ENCODE results near the gene CKS2. TPM values are rescaled to one million over a fixed set of nuclear protein-coding genes. Genes with fewer than 3 reads are reported as not detected.

The CKS2 gene
- total RNA-seq: 100 to 1,000 TPM; 154 to 597 TPM

DNA sequence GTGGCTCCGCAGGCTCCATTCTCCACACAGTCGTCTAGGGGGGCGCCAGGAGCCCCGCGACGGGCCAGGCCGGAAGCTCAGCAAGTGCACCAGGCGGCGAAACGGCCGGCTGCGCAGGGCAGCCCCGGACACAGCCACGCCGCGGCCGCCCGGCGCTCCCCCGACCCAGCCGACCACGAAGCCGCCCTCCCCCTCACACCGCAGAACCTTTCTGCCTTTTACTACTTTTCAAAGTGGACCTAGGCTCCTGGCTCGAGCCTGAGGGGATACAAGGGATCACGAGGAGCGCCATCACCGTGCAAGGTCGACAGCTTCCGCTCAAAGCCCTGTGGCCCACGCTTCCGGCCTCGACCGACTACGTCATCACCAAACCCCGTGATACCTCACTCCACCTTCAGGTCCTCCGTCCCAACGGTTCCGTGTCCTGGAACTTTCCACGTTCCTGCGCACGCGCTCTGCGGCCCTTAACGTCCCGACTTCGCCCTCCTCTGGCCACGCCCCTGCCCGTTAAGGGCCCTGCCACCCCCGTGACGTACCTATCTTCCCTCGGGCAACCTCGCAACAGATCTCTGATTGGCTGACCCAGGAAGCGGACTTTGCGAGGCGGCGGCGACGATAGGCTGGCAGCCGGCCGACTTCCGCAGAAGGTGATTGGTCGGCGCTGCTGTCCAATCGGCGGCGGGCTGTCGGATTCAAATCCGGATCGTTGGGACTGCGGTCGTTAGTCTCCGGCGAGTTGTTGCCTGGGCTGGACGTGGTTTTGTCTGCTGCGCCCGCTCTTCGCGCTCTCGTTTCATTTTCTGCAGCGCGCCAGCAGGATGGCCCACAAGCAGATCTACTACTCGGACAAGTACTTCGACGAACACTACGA, at the start of gene CKS2:
Gene CKS2 (plus strand): TSS at position 721 of the 871 bp plus-strand sequence. CDS start 98 bp downstream, at position 819.

DNA sequence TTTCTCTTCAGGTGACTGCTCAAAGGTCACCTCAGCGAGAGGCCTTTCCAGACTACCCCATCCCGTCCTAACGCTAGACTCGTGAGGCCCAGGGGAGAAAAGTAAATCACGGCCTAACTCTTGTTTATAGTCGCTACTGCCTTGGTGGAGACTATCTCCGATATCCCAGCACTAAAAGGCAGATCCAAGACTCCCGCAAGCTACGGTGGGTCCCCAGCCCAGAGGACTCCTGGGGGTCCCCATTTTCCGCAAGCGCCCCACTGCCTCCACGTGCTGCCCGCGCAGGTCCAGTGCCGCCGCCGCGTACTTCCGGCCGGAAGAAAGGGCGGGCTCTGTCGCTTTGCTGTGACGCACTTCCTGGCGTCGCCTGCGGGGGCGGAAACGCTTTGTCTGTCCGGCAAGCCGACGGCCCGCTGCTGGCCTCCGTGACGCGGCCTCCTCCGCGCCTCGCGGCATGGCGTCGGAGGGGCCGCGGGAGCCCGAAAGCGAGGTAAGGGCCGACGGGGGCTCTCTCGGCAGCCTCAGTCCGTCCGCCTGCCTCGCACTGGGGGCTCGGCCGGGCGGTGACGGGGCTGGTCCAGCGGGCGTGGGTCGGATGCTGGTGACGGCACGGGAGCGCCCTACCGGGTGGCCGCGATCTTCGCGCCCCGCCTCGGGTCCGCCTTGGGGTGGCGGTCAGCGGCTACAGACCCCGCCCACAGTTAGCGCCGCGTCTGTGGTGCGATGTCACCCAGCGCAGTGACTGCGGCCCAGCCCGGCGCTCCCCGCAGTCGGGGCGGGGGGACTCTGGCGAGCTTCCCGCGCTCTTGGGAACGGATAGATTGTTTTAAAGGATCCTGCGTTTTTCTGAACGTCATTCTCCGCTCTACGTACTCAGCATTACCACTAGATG, 7.4 kb downstream of the CKS2 start, which contains the start of gene SECISBP2:
Gene SECISBP2 (plus strand): TSS at position 378 of the 892 bp plus-strand sequence. CDS start 77 bp downstream, at position 455.

Small RNAs within 50 kb of the gene (small RNA-seq; reads per million reads assigned to genes)
- 0 to 0.35 reads per million in 2 donors for gene MIR3153

Other genes with a start within 250 kb of the CKS2 start
- gene SHC3, start 132.4 kb upstream of the CKS2 start, total RNA-seq: under 1 TPM; 0.33 to 0.34 TPM
- 10 to 100 TPM; 22.6 to 27.2 TPM for gene SECISBP2, start 7.3 kb downstream of the CKS2 start, total RNA-seq
- under 1 TPM in 1 of 2 donors, not detected in 1; 0.33 TPM for gene SEMA4D, start 186.9 kb downstream of the CKS2 start, total RNA-seq